ENCODE measurements around the gene GRM3. TPM values are rescaled to one million over a fixed set of nuclear protein-coding genes. Genes with fewer than 3 reads are reported as not detected.
A peak's percentile ranks its signal among the peaks of the same experiment; 100 is the strongest.

Gene GRM3
- total and polyA plus RNA-seq, 2 donors: 0.05 to 0.07 TPM

DNA sequence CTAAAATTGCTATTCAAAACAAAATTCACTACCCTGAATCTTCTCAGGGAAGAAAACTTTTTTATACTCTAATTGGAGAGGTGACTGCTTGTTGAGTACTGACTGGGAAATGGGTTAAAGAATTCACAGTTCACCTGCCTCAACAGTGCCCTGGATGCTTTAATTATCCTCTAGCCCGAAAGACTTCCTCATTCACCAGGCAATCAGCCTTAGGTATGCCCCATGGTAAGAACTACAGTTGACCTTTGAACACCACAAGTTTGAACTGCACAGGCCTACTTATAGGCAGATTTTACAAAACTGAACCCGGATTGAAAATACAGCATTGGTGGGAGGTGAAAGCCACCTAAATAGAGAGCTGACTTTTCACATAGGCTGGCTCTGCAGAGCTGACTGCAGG is 240.4 kb downstream of the GRM3 start:
- H3K4me1 ChIP-seq (ENCODE audit: control insufficient read depth in 2 of 2, insufficient read depth in 2 of 2, low read length in 2 of 2): no peaks in the 10 kb centered on the region
- no peak for DNase-seq (ENCODE audit: low read depth in 6 of 9, low spot score in 9 of 9)
- no peaks in the 10 kb centered on the region for H3K36me3 ChIP-seq (ENCODE audit: control insufficient read depth in 2 of 2, insufficient read depth in 2 of 2, low read length in 1 of 2)
- no peaks in the 10 kb centered on the region for H3K27me3 ChIP-seq (ENCODE audit: control insufficient read depth in 2 of 2, insufficient read depth in 1 of 2, low read length in 1 of 2)
- 95% methylated on average over 2 of the region's 2 CpGs for WGBS
- no peak overlapping the region for H3K27ac ChIP-seq (ENCODE audit: low read depth in 1 of 2, low read length in 1 of 2)
- H3K4me3 ChIP-seq (ENCODE audit: low read length in 2 of 2): no peak overlapping the region
- no peaks in the 10 kb centered on the region for H3K9me3 ChIP-seq (ENCODE audit: control insufficient read depth in 2 of 2, insufficient read depth in 1 of 2, low read length in 1 of 2)

- Histone ChIP-seq H3K27me3 (ENCODE audit: control insufficient read depth in 2 of 2, insufficient read depth in 1 of 2, low read length in 1 of 2) (no peaks in the 10 kb centered on the region), H3K4me3 (ENCODE audit: low read length in 2 of 2) (no peak overlapping the region), H3K36me3 (ENCODE audit: control insufficient read depth in 2 of 2, insufficient read depth in 2 of 2, low read length in 1 of 2) (no peaks in the 10 kb centered on the region), H3K9me3 (ENCODE audit: control insufficient read depth in 2 of 2, insufficient read depth in 1 of 2, low read length in 1 of 2) (no peaks in the 10 kb centered on the region), H3K27ac (ENCODE audit: low read depth in 1 of 2, low read length in 1 of 2) (no peak overlapping the region), H3K4me1 (ENCODE audit: control insufficient read depth in 2 of 2, insufficient read depth in 2 of 2, low read length in 2 of 2) (no peaks in the 10 kb centered on the region)
- DNase-seq (ENCODE audit: low read depth in 6 of 9, low spot score in 9 of 9): no peak
- WGBS: 85% methylated on average over 3 of the region's 3 CpGs
These were observed 245.8 kb downstream of the GRM3 start for GRCh38 chr7:86889501-86889900.

GRCh38 chr7:86898171-86898570 is 254.5 kb downstream of the GRM3 start:
- Histone ChIP-seq H3K4me1 (ENCODE audit: control insufficient read depth in 2 of 2, insufficient read depth in 2 of 2, low read length in 2 of 2) (no peaks in the 10 kb centered on the region), H3K27me3 (ENCODE audit: control insufficient read depth in 2 of 2, insufficient read depth in 1 of 2, low read length in 1 of 2) (no peaks in the 10 kb centered on the region), H3K36me3 (ENCODE audit: control insufficient read depth in 2 of 2, insufficient read depth in 2 of 2, low read length in 1 of 2) (no peaks in the 10 kb centered on the region), H3K9me3 (ENCODE audit: control insufficient read depth in 2 of 2, insufficient read depth in 1 of 2, low read length in 1 of 2) (no peaks in the 10 kb centered on the region), H3K27ac (ENCODE audit: low read depth in 1 of 2, low read length in 1 of 2) (no peak overlapping the region), H3K4me3 (ENCODE audit: low read length in 2 of 2) (no peak overlapping the region)
- no peak for DNase-seq (ENCODE audit: low read depth in 6 of 9, low spot score in 9 of 9)
- WGBS: 95% methylated on average over 2 of the region's 2 CpGs

DNA sequence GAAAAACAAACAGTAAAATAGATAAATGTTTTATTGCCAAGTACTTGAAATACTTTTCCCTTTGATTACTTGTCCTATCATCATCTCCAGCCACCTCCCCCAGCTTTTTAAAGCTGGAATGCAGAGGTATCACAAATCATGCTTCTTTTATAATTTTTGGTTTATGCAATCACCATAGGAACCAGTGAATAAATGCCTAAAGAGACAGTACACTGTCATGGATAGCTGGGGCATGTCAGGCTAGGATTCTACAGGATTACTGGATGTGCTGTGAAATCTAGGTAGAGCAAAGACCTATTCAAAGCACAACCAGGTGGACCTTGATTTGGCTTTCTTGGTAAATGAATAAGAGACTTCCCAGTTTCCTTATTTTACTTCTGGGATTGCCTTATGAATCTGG is 257.2 kb downstream of the GRM3 start:
- Histone ChIP-seq H3K4me3 (ENCODE audit: low read length in 2 of 2) (no peak overlapping the region), H3K4me1 (ENCODE audit: control insufficient read depth in 2 of 2, insufficient read depth in 2 of 2, low read length in 2 of 2) (no peaks in the 10 kb centered on the region), H3K27ac (ENCODE audit: low read depth in 1 of 2, low read length in 1 of 2) (no peak overlapping the region), H3K27me3 (ENCODE audit: control insufficient read depth in 2 of 2, insufficient read depth in 1 of 2, low read length in 1 of 2) (no peaks in the 10 kb centered on the region), H3K9me3 (ENCODE audit: control insufficient read depth in 2 of 2, insufficient read depth in 1 of 2, low read length in 1 of 2) (no peaks in the 10 kb centered on the region), H3K36me3 (ENCODE audit: control insufficient read depth in 2 of 2, insufficient read depth in 2 of 2, low read length in 1 of 2) (no peaks in the 10 kb centered on the region)
- no peak for DNase-seq (ENCODE audit: low read depth in 6 of 9, low spot score in 9 of 9)

GRCh38 chr7:86904949-86905834 is 261.5 kb downstream of the GRM3 start:
- Histone ChIP-seq H3K9me3 (ENCODE audit: control insufficient read depth in 2 of 2, insufficient read depth in 1 of 2, low read length in 1 of 2) (no peaks in the 10 kb centered on the region), H3K4me1 (ENCODE audit: control insufficient read depth in 2 of 2, insufficient read depth in 2 of 2, low read length in 2 of 2) (no peaks in the 10 kb centered on the region), H3K4me3 (ENCODE audit: low read length in 2 of 2) (no peak overlapping the region), H3K36me3 (ENCODE audit: control insufficient read depth in 2 of 2, insufficient read depth in 2 of 2, low read length in 1 of 2) (no peaks in the 10 kb centered on the region), H3K27me3 (ENCODE audit: control insufficient read depth in 2 of 2, insufficient read depth in 1 of 2, low read length in 1 of 2) (no peaks in the 10 kb centered on the region), H3K27ac (ENCODE audit: low read depth in 1 of 2, low read length in 1 of 2) (no peak overlapping the region)
- no peak for DNase-seq (ENCODE audit: low read depth in 6 of 9, low spot score in 9 of 9)
- WGBS: 48% methylated on average over 3 of the region's 3 CpGs

DNA sequence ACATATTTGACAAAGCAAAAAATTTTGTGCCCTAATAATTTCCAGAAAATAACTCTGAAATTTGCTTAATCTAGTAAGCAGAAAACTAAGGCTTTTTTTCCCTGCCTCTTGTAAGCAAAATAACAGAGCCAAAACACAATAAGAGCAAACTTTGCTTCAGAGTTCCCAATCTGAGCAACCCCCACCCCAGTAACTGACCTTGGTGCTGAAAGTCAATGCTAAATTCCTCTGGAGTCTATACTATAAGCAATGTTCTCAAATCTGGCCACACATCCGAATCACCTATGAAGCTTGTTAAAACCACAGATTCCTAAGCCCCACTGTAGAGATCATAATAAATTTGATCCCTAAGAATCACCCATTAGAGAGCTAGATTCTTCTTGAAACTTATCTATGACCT is 265.2 kb downstream of the GRM3 start:
- peak in 1 of 9 donors; percentile 16 for DNase-seq (ENCODE audit: low read depth in 6 of 9, low spot score in 9 of 9)
- WGBS: 86% methylated on average over 1 of the region's 1 CpG
- no peaks in the 10 kb centered on the region for H3K36me3 ChIP-seq (ENCODE audit: control insufficient read depth in 2 of 2, insufficient read depth in 2 of 2, low read length in 1 of 2)

GRCh38 chr7:86911659-86912058 is 267.9 kb downstream of the GRM3 start:
- Histone ChIP-seq H3K27ac (ENCODE audit: low read depth in 1 of 2, low read length in 1 of 2) (no peak overlapping the region), H3K4me3 (ENCODE audit: low read length in 2 of 2) (no peak overlapping the region), H3K4me1 (ENCODE audit: control insufficient read depth in 2 of 2, insufficient read depth in 2 of 2, low read length in 2 of 2) (no peaks in the 10 kb centered on the region), H3K36me3 (ENCODE audit: control insufficient read depth in 2 of 2, insufficient read depth in 2 of 2, low read length in 1 of 2) (no peaks in the 10 kb centered on the region), H3K9me3 (ENCODE audit: control insufficient read depth in 2 of 2, insufficient read depth in 1 of 2, low read length in 1 of 2) (no peaks in the 10 kb centered on the region), H3K27me3 (ENCODE audit: control insufficient read depth in 2 of 2, insufficient read depth in 1 of 2, low read length in 1 of 2) (no peaks in the 10 kb centered on the region)
- WGBS: 95% methylated on average over 1 of the region's 1 CpG
- peak in 1 of 9 donors; percentile 3 for DNase-seq (ENCODE audit: low read depth in 6 of 9, low spot score in 9 of 9)

More for the DNA sequence above, 265.2 kb downstream of the GRM3 start:
- H3K4me3 ChIP-seq (ENCODE audit: low read length in 2 of 2): no peak overlapping the region
- H3K27me3 ChIP-seq (ENCODE audit: control insufficient read depth in 2 of 2, insufficient read depth in 1 of 2, low read length in 1 of 2): no peaks in the 10 kb centered on the region
- no peak overlapping the region for H3K27ac ChIP-seq (ENCODE audit: low read depth in 1 of 2, low read length in 1 of 2)
- H3K9me3 ChIP-seq (ENCODE audit: control insufficient read depth in 2 of 2, insufficient read depth in 1 of 2, low read length in 1 of 2): no peaks in the 10 kb centered on the region
- H3K4me1 ChIP-seq (ENCODE audit: control insufficient read depth in 2 of 2, insufficient read depth in 2 of 2, low read length in 2 of 2): no peaks in the 10 kb centered on the region

DNA sequence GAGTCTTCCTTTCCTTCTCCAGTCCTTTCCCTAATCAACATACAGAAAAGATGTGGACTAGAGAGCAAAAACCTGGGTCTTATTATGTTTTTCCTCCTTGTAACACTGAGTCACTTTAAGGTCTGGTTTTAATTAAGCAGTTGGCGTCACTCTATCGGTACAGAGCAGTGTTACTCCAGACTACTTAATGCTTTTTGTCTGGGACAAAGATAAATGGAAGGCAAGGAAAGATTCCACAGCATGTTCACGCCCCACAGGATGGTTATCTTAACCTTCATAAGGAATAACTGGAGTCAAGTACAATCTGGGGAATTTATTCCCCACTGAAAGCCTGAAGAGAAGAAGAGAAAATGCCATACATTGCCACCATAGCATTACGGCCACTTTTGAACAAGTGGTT is 270.0 kb downstream of the GRM3 start:
- Histone ChIP-seq H3K27ac (ENCODE audit: low read depth in 1 of 2, low read length in 1 of 2) (no peak overlapping the region), H3K4me1 (ENCODE audit: control insufficient read depth in 2 of 2, insufficient read depth in 2 of 2, low read length in 2 of 2) (no peaks in the 10 kb centered on the region), H3K27me3 (ENCODE audit: control insufficient read depth in 2 of 2, insufficient read depth in 1 of 2, low read length in 1 of 2) (no peaks in the 10 kb centered on the region), H3K9me3 (ENCODE audit: control insufficient read depth in 2 of 2, insufficient read depth in 1 of 2, low read length in 1 of 2) (no peaks in the 10 kb centered on the region), H3K36me3 (ENCODE audit: control insufficient read depth in 2 of 2, insufficient read depth in 2 of 2, low read length in 1 of 2) (no peaks in the 10 kb centered on the region), H3K4me3 (ENCODE audit: low read length in 2 of 2) (no peak overlapping the region)
- DNase-seq (ENCODE audit: low read depth in 6 of 9, low spot score in 9 of 9): no peak
- WGBS: 90% methylated on average over 4 of the region's 4 CpGs
